Hepatocyte (in vitro differentiated cells): ENCODE data around the gene HMX2. TPM values are rescaled to one million over a fixed set of nuclear protein-coding genes. Genes with fewer than 3 reads are reported as not detected.
"Not testable (repeated sequence)": the region's sequence is repeated elsewhere in the genome, so short reads cannot be mapped to it uniquely, and the experiment has no call there.

Experiments
- DNase-seq: peaks from one replicate; pipeline ENCODE4 v3.0.0-alpha.2; 2016; ENCODE audit warnings: low spot score
- H2AFZ ChIP-seq: fragments of 200-600 bp; sonication (generic); 2 replicates; pipeline ENCODE4 v1.6.0; 2016; ENCODE audit warnings: antibody characterized with exemption, mild to moderate bottlenecking
- H3K27ac ChIP-seq: fragments of 200-600 bp; sonication (generic); 2 replicates; pipeline ENCODE4 v1.5.1; 2016; ENCODE audit warnings: mild to moderate bottlenecking
- H3K27me3 ChIP-seq: fragments of 200-600 bp; sonication (generic); 2 replicates; pipeline ENCODE4 v1.6.1; 2016
- H3K36me3 ChIP-seq: fragments of 200-600 bp; sonication (generic); replicated peaks from 2 replicates; pipeline ENCODE4 v1.5.1; 2016; ENCODE audit warnings: low read depth; ENCODE audit not compliant: insufficient read depth
- H3K4me1 ChIP-seq: fragments of 200-600 bp; sonication (generic); 2 replicates; pipeline ENCODE4 v1.5.1; 2016; ENCODE audit warnings: mild to moderate bottlenecking, moderate library complexity; ENCODE audit not compliant: insufficient read depth
- H3K4me2 ChIP-seq: fragments of 200-600 bp; sonication (generic); 2 replicates; pipeline ENCODE4 v1.6.0; 2016
- H3K4me3 ChIP-seq: fragments of 200-600 bp; sonication (generic); 2 replicates; pipeline ENCODE4 v1.5.1; 2016; ENCODE audit warnings: mild to moderate bottlenecking
- H3K79me2 ChIP-seq: fragments of 200-600 bp; sonication (generic); 2 replicates; pipeline ENCODE4 v1.6.0; 2017; ENCODE audit warnings: mild to moderate bottlenecking
- H3K9me2 ChIP-seq: fragments of 200-600 bp; sonication (generic); replicated peaks from 2 replicates; pipeline ENCODE4 v1.6.0; 2017; ENCODE audit warnings: mild to moderate bottlenecking; ENCODE audit not compliant: insufficient read depth
- H3K9me3 ChIP-seq: fragments of 200-600 bp; sonication (generic); 2 replicates; pipeline ENCODE4 v1.5.1; 2016; ENCODE audit warnings: low read depth, mild to moderate bottlenecking
- H4K20me1 ChIP-seq: fragments of 200-600 bp; sonication (generic); 2 replicates; pipeline ENCODE4 v1.6.0; 2016; ENCODE audit warnings: mild to moderate bottlenecking; ENCODE audit not compliant: insufficient read depth, poor library complexity, severe bottlenecking
- EZH2 ChIP-seq: fragments of 200-600 bp; sonication (generic); IDR thresholded peaks from 2 replicates; pipeline ENCODE4 v1.6.1; 2016; ENCODE audit warnings: antibody characterized with exemption, mild to moderate bottlenecking, borderline replicate concordance
- EZH2phosphoT487 ChIP-seq: fragments of 200-600 bp; sonication (generic); IDR thresholded peaks from one replicate; pipeline ENCODE4 v1.6.1; 2018; ENCODE audit warnings: antibody characterized with exemption, mild to moderate bottlenecking, low read depth, moderate library complexity; ENCODE audit not compliant: unreplicated experiment, severe bottlenecking
- WGBS: methylation state at CpG from one replicate; pipeline ENCODE4 v1.1.6; 2016; ENCODE audit warnings: low lambda C conversion rate; ENCODE audit errors: missing lambda C conversion rate; 5-methylcytosine and 5-hydroxymethylcytosine counted together
- polyA plus RNA-seq: library from polyadenylated mRNA; unstranded; fragments of >200 nt; fragmentation: Nextera tagmentation; extraction: Ambion mirVana; gene quantifications from 2 replicates; pipeline ENCODE4 v1.2.1, GENCODE V29; 2016
- total RNA-seq: library from RNA; depleted of rRNA; stranded (reverse); fragments of >200 nt; gene quantifications from 2 replicates; pipeline ENCODE4 v1.2.3, GENCODE V29; 2014
- TF ChIP-seq, protein P1 (sequence below): fragments of 200-600 bp; sonication (generic); IDR thresholded peaks from 2 replicates; pipeline ENCODE4 v1.5.1; 2016; ENCODE audit warnings: antibody characterized with exemption, mild to moderate bottlenecking; ENCODE audit not compliant: poor library complexity

The HMX2 gene
- total and polyA plus RNA-seq, 2 experiments from 2014 or later: not detected

DNA sequence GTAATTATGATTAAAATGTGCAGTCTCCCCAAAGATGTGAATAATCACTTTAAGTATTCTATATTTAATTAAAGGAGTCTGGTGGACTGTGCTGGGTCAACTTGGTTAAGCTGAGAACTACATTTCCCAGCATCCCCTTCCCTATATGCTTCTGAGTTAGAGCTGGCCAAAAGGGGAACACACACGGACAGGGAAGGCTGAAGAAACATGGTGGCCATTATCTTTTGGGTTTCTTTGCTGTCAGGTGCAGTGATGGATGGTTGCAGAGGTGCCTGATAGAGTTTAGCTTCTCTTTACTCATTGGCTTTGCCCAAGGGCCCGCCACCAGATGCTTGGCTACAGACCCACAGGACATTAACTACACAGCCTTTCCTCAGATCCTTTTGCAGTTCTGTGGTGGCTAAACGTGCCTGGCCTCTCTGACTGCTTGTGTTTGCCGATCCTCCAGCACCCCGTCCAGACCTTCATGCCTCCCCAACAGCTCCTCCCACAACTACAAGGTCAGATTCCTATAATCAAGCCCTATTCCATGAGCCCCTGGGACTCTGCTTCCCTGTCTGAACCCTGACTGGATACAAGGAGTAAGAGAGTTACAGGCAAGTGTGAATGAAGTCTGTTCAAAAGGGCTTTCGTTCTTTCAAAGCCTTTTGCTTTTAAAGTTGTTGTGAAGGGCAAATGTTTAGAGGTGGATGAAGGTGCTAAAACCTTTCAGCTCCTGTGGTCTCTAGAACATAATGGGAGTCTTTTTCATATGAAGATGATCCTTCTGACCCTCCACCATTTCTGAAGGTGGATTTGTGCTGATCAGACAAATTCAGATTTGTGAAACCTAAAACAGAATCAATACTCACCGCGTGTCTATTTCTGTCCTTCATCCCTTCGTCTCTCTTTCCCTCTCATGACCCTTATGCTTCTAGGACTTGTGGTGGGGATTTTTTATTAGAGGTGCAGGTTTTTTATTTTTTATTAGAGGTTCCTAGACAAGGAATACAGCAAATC, 27.8 kb downstream of the HMX2 start:
- no peak for TF ChIP-seq EZH2phosphoT487
- no peak for TF ChIP-seq EZH2
- TF ChIP-seq, protein P1, sequence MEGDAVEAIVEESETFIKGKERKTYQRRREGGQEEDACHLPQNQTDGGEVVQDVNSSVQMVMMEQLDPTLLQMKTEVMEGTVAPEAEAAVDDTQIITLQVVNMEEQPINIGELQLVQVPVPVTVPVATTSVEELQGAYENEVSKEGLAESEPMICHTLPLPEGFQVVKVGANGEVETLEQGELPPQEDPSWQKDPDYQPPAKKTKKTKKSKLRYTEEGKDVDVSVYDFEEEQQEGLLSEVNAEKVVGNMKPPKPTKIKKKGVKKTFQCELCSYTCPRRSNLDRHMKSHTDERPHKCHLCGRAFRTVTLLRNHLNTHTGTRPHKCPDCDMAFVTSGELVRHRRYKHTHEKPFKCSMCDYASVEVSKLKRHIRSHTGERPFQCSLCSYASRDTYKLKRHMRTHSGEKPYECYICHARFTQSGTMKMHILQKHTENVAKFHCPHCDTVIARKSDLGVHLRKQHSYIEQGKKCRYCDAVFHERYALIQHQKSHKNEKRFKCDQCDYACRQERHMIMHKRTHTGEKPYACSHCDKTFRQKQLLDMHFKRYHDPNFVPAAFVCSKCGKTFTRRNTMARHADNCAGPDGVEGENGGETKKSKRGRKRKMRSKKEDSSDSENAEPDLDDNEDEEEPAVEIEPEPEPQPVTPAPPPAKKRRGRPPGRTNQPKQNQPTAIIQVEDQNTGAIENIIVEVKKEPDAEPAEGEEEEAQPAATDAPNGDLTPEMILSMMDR: no peak
- WGBS: 87% methylated on average over 9 of the region's 9 CpGs
- H3K79me2 ChIP-seq: no peaks in the 10 kb centered on the region
- H4K20me1 ChIP-seq: no peaks in the 10 kb centered on the region
- H3K36me3 ChIP-seq: no peaks in the 10 kb centered on the region
- no peaks in the 10 kb centered on the region for H3K4me1 ChIP-seq
- no peak overlapping the region for H2AFZ ChIP-seq
- no peak overlapping the region for H3K4me3 ChIP-seq
- no peak overlapping the region for H3K4me2 ChIP-seq
- no peaks in the 10 kb centered on the region for H3K27me3 ChIP-seq
- no peaks in the 10 kb centered on the region for H3K9me3 ChIP-seq
- no peak overlapping the region for H3K27ac ChIP-seq
- no peak for DNase-seq
- H3K9me2 ChIP-seq: no peaks in the 10 kb centered on the region

DNA sequence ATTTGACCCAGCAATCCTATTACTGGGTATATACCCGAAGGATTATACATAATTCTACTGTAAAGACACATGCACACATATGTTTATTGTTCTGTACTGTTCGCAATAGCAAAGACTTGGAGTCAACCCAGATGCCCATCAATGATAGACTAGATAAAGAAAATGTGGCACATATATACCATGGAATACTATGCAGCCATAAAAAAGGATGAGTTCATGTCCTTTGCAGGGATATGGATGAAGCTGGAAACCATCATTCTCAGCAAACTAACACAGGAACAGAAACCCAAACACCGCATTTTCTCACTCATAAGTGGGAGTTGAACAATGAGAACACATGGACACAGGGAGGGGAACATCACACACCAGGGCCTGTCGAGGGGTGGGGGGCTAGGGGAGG, 30.5 kb downstream of the HMX2 start:
- not testable (repeated sequence) for H3K9me2 ChIP-seq, H4K20me1 ChIP-seq, H3K79me2 ChIP-seq, H3K4me1 ChIP-seq, H3K4me3 ChIP-seq, H3K4me2 ChIP-seq, H3K9me3 ChIP-seq, H3K36me3 ChIP-seq, DNase-seq, H3K27ac ChIP-seq, H2AFZ ChIP-seq, H3K27me3 ChIP-seq
- WGBS: 94% methylated on average over 4 of the region's 4 CpGs

DNA sequence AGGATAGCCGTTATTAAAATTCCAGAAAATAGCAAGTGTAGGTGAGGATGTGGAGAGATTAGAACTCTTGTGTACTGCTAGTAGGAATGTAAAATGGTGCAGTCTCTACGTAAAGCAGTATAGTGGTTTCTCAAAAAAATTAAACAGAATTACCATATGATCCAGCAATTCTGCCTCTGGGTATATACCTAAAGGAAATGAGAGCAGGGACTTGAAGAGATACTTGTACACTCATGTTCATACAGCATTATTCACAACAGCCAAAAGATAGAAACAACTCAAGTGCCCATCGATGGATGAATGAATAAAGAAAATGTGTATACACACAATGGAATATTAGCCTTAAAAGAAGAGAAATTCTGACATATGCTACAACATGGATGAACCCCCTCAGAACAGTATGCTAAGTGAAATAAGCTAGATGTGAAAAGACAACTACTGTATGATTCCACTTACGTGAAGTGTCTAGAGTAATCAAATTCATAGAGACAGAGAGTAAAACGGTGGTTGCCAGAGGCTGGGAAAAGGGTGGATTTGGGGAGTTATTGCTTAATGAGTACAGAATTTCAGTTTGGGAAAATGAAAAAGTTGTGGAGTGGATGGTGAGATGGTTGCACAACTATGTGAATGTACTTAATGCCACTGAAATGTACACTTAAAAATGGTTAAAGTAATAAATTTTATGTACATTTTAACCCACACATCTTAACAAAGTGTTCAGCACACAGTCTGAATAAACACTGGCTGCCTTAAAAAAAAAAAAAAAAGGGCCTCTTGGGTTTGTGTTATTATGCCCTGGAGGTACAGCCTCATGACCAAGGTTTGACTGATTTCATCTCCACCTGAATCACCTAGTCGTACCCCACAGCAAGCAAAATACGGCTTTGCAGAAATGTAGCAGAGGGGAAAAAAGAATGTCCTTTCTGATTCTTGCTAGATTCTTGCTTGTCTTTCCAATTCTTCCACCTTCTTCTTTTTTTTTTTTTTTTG, 32.5 kb downstream of the HMX2 start:
- no peaks in the 10 kb centered on the region for H4K20me1 ChIP-seq
- no peak overlapping the region for H2AFZ ChIP-seq
- no peak overlapping the region for H3K4me2 ChIP-seq
- no peaks in the 10 kb centered on the region for H3K27me3 ChIP-seq
- H3K9me3 ChIP-seq: no peaks in the 10 kb centered on the region
- no peaks in the 10 kb centered on the region for H3K79me2 ChIP-seq
- WGBS: 83% methylated on average over 7 of the region's 7 CpGs
- no peak for DNase-seq
- H3K36me3 ChIP-seq: no peaks in the 10 kb centered on the region
- H3K4me3 ChIP-seq: no peak overlapping the region
- no peak overlapping the region for H3K27ac ChIP-seq
- no peak for TF ChIP-seq EZH2phosphoT487
- H3K4me1 ChIP-seq: no peaks in the 10 kb centered on the region
- H3K9me2 ChIP-seq: no peaks in the 10 kb centered on the region

GRCh38 chr10:123183724-123184123, 35.8 kb downstream of the HMX2 start:
- no peaks in the 10 kb centered on the region for H3K27me3 ChIP-seq
- 96% methylated on average over 2 of the region's 2 CpGs for WGBS
- H3K9me3 ChIP-seq: no peaks in the 10 kb centered on the region
- no peaks in the 10 kb centered on the region for H3K36me3 ChIP-seq
- no peak overlapping the region for H3K4me2 ChIP-seq
- no peak overlapping the region for H3K27ac ChIP-seq
- no peak overlapping the region for H2AFZ ChIP-seq
- no peak for DNase-seq
- no peak for TF ChIP-seq EZH2
- TF ChIP-seq, protein P1: no peak
- no peak for TF ChIP-seq EZH2phosphoT487
- H3K79me2 ChIP-seq: no peaks in the 10 kb centered on the region
- H3K9me2 ChIP-seq: no peaks in the 10 kb centered on the region
- no peak overlapping the region for H3K4me3 ChIP-seq
- no peaks in the 10 kb centered on the region for H3K4me1 ChIP-seq
- no peaks in the 10 kb centered on the region for H4K20me1 ChIP-seq
